ENCODE results near the gene STMP1.

STMP1 gene

GRCh38 chr7:135723411-135723810 lies 61.1 kb downstream of the STMP1 start:
- DNase-seq: no peak
